GM23338 (cell line): ENCODE measurements around the gene FAF1. TPM values are rescaled to one million over a fixed set of nuclear protein-coding genes. Genes with fewer than 3 reads are reported as not detected.

Experiments used
- ATAC-seq: fragments of 200-7000 bp; cut with Tn5 transposase; 3 replicates; pipeline ENCODE4 v1.9.1; 2020
- DNase-seq: peaks from one replicate; pipeline ENCODE4 v3.0.0-alpha.2; 2015; ENCODE audit warnings: low spot score
- H2AFZ ChIP-seq: fragments of 200-600 bp; sonication (generic); 2 replicates; pipeline ENCODE4 v1.8.0; 2016; ENCODE audit warnings: antibody characterized with exemption, mild to moderate bottlenecking, moderate library complexity
- H3F3A ChIP-seq: fragments of 200-600 bp; sonication (generic); replicated peaks from 2 replicates; pipeline ENCODE4 v1.8.0; 2017; ENCODE audit warnings: antibody characterized with exemption, mixed run types, low read depth
- H3K27ac ChIP-seq: fragments of 200-600 bp; sonication (generic); 2 replicates; pipeline ENCODE4 v1.6.1; 2016; ENCODE audit warnings: low read depth
- H3K27me3 ChIP-seq: fragments of 200-600 bp; sonication (generic); 2 replicates; pipeline ENCODE4 v1.8.0; 2016; ENCODE audit warnings: mild to moderate bottlenecking, mixed run types, moderate library complexity; ENCODE audit not compliant: insufficient read depth
- H3K36me3 ChIP-seq: fragments of 200-600 bp; sonication (generic); 2 replicates; pipeline ENCODE4 v1.8.0; 2016; ENCODE audit warnings: mild to moderate bottlenecking; ENCODE audit not compliant: insufficient read depth
- H3K4me1 ChIP-seq: fragments of 200-600 bp; sonication (generic); 2 replicates; pipeline ENCODE4 v1.8.0; 2016; ENCODE audit warnings: mild to moderate bottlenecking, moderate library complexity; ENCODE audit not compliant: insufficient read depth
- H3K4me2 ChIP-seq: fragments of 200-600 bp; sonication (generic); 2 replicates; pipeline ENCODE4 v1.7.1; 2017; ENCODE audit warnings: mixed run types
- H3K4me3 ChIP-seq: fragments of 200-600 bp; sonication (generic); 2 replicates; pipeline ENCODE4 v1.6.1; 2016; ENCODE audit warnings: mixed run types
- H3K79me2 ChIP-seq: fragments of 200-600 bp; sonication (generic); replicated peaks from 2 replicates; pipeline ENCODE4 v1.8.0; 2017; ENCODE audit warnings: mild to moderate bottlenecking; ENCODE audit not compliant: insufficient read depth
- H3K9me2 ChIP-seq: fragments of 200-600 bp; sonication (generic); 2 replicates; pipeline ENCODE4 v1.8.0; 2017; ENCODE audit not compliant: insufficient read depth
- H4K20me1 ChIP-seq: fragments of 200-600 bp; sonication (generic); replicated peaks from 2 replicates; pipeline ENCODE4 v1.8.0; 2017; ENCODE audit warnings: mild to moderate bottlenecking; ENCODE audit not compliant: insufficient read depth
- H3K27ac Mint-ChIP-seq: 2 replicates; pipeline ENCODE4 v1.8.0; 2020; ENCODE audit warnings: inconsistent platforms, mild to moderate bottlenecking, moderate library complexity, mixed read lengths
- H3K27me3 Mint-ChIP-seq: 3 replicates; pipeline ENCODE4 v1.8.0; 2022; ENCODE audit warnings: low read depth, mild to moderate bottlenecking, moderate library complexity, mixed read lengths, inconsistent platforms; ENCODE audit not compliant: insufficient read depth, poor library complexity
- H3K36me3 Mint-ChIP-seq: 3 replicates; pipeline ENCODE4 v1.8.0; 2021; ENCODE audit warnings: low read depth, mild to moderate bottlenecking, inconsistent platforms, moderate library complexity, mixed read lengths
- H3K4me1 Mint-ChIP-seq: 3 replicates; pipeline ENCODE4 v1.8.0; 2020; ENCODE audit warnings: mild to moderate bottlenecking, inconsistent platforms, mixed read lengths
- H3K4me3 Mint-ChIP-seq: 3 replicates; pipeline ENCODE4 v1.8.0; 2021; ENCODE audit warnings: moderate library complexity, mild to moderate bottlenecking, inconsistent platforms, mixed read lengths
- H3K9me3 Mint-ChIP-seq: 3 replicates; pipeline ENCODE4 v1.8.0; 2020; ENCODE audit warnings: moderate library complexity, mild to moderate bottlenecking, inconsistent platforms, mixed read lengths
- CREB1 ChIP-seq: fragments of 250-450 bp; sonication (Bioruptor Pico); IDR thresholded peaks from 2 replicates; pipeline ENCODE4 v1.5.0; 2020; ENCODE audit warnings: low read depth, mild to moderate bottlenecking, moderate library complexity
- EZH2 ChIP-seq: fragments of 200-600 bp; sonication (generic); IDR thresholded peaks from one replicate; pipeline ENCODE4 v1.8.0; 2017; ENCODE audit warnings: antibody characterized with exemption, mild to moderate bottlenecking, low read depth; ENCODE audit not compliant: unreplicated experiment
- EZH2phosphoT487 ChIP-seq: fragments of 200-600 bp; sonication (generic); IDR thresholded peaks from one replicate; pipeline ENCODE4 v1.8.1; 2018; ENCODE audit warnings: antibody characterized with exemption; ENCODE audit not compliant: unreplicated experiment
- JUNB ChIP-seq: IDR thresholded peaks from one replicate; pipeline ENCODE4 v1.6.1; 2016; ENCODE audit warnings: antibody characterized with exemption; ENCODE audit not compliant: unreplicated experiment
- NANOG ChIP-seq: IDR thresholded peaks from 2 replicates; pipeline ENCODE4 v1.6.1; 2016; ENCODE audit warnings: antibody characterized with exemption, borderline replicate concordance
- POLR2AphosphoS5 ChIP-seq: IDR thresholded peaks from 2 replicates; pipeline ENCODE4 v1.6.1; 2016; ENCODE audit warnings: antibody characterized with exemption, low read depth
- REST ChIP-seq: IDR thresholded peaks from one replicate; pipeline ENCODE4 v1.6.1; 2018; ENCODE audit warnings: antibody characterized with exemption; ENCODE audit not compliant: unreplicated experiment
- STAT1 ChIP-seq: IDR thresholded peaks from one replicate; pipeline ENCODE4 v1.6.1; 2016; ENCODE audit warnings: antibody characterized with exemption; ENCODE audit not compliant: unreplicated experiment
- ZNF114 ChIP-seq: fragments of 250-450 bp; sonication (Bioruptor Pico); IDR thresholded peaks from 2 replicates; pipeline ENCODE4 v1.5.0; 2020; ENCODE audit warnings: mild to moderate bottlenecking, moderate library complexity
- polyA plus RNA-seq: library from polyadenylated mRNA; unstranded; fragments of >200 nt; fragmentation: Nextera tagmentation; extraction: Ambion mirVana; gene quantifications from 2 replicates; pipeline ENCODE4 v1.2.1, GENCODE V29; 2016
- total RNA-seq: library from RNA; depleted of rRNA; stranded (reverse); fragments of >200 nt; shearing (Covaris generic); gene quantifications from 2 replicates; pipeline ENCODE4 v1.2.3, GENCODE V29; 2014
- TF ChIP-seq, protein P1 (sequence below): fragments of 250-450 bp; sonication (Bioruptor Pico); IDR thresholded peaks from 2 replicates; pipeline ENCODE4 v1.5.0; 2020; ENCODE audit warnings: mild to moderate bottlenecking, moderate library complexity
- TF ChIP-seq, protein P2 (sequence below), 2 experiments: fragments of 200-600 bp in 1 of 2; sonication (generic) in 1 of 2; conservative IDR thresholded peaks; 2 replicates each; pipeline versions ENCODE4 v1.5.1 to v1.6.1; 2016 to 2017; ENCODE audit warnings: antibody characterized with exemption in 2 of 2, low read depth in 2 of 2, mild to moderate bottlenecking in 2 of 2, moderate library complexity in 1 of 2

FAF1 gene
- total and polyA plus RNA-seq, 2 experiments from 2014 or later: 24.1 to 53.2 TPM

DNA sequence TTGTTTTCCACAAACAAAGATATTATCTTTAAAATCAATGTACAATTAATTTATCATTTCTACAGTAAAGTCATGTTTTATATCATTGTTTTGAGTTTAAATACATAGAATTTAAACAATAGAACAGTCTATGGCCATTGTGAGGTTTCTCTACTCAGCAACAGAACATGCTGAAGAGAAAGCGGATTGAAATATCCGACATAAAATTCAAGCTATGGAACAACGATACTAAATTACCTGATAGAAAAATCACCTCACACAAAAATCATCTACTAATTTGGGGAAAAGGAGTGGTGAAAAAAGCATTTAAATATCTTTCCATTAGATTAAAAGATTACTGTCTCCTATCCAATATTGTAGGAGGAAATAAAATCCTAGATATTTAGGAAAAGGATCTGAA is 22.5 kb upstream of the FAF1 start:
- no peak overlapping the region for H3K4me2 ChIP-seq
- H3K27me3 Mint-ChIP-seq: peaks cover 43% of the 10 kb centered on the region

GRCh38 chr1:50981741-50982140 is 21.7 kb upstream of the FAF1 start:
- Histone ChIP-seq H3K4me1 (peaks cover 9% of the 10 kb centered on the region), H3K27ac (no peak overlapping the region), H3K27me3 (peaks cover 81% of the 10 kb centered on the region), H3K4me3 (no peak overlapping the region), H4K20me1 (no peaks in the 10 kb centered on the region), H2AFZ (no peak overlapping the region), H3K9me2 (no peaks in the 10 kb centered on the region), H3F3A (0 out of 2 replicates have a peak, but pooled peaks cover 4% of the 10 kb centered on the region), H3K36me3 (no peaks in the 10 kb centered on the region), H3K79me2 (no peaks in the 10 kb centered on the region), H3K4me2 (no peak overlapping the region)
- DNase-seq (no peak), ATAC-seq (no peak)
- H3K36me3 Mint-ChIP-seq: no peaks in the 10 kb centered on the region
- H3K4me1 Mint-ChIP-seq: peaks cover 11% of the 10 kb centered on the region
- no peaks in the 10 kb centered on the region for H3K9me3 Mint-ChIP-seq
- H3K27me3 Mint-ChIP-seq: peaks cover 51% of the 10 kb centered on the region
- H3K27ac Mint-ChIP-seq: no peak overlapping the region
- H3K4me3 Mint-ChIP-seq: no peak overlapping the region
- TF ChIP-seq EZH2 (no peak), POLR2AphosphoS5 (no peak), STAT1 (no peak), EZH2phosphoT487 (no peak), REST (no peak), CREB1 (CRISPR knock-in tag) (no peak), ZNF114 (CRISPR knock-in tag) (no peak), NANOG (no peak)
- TF ChIP-seq, protein P1, sequence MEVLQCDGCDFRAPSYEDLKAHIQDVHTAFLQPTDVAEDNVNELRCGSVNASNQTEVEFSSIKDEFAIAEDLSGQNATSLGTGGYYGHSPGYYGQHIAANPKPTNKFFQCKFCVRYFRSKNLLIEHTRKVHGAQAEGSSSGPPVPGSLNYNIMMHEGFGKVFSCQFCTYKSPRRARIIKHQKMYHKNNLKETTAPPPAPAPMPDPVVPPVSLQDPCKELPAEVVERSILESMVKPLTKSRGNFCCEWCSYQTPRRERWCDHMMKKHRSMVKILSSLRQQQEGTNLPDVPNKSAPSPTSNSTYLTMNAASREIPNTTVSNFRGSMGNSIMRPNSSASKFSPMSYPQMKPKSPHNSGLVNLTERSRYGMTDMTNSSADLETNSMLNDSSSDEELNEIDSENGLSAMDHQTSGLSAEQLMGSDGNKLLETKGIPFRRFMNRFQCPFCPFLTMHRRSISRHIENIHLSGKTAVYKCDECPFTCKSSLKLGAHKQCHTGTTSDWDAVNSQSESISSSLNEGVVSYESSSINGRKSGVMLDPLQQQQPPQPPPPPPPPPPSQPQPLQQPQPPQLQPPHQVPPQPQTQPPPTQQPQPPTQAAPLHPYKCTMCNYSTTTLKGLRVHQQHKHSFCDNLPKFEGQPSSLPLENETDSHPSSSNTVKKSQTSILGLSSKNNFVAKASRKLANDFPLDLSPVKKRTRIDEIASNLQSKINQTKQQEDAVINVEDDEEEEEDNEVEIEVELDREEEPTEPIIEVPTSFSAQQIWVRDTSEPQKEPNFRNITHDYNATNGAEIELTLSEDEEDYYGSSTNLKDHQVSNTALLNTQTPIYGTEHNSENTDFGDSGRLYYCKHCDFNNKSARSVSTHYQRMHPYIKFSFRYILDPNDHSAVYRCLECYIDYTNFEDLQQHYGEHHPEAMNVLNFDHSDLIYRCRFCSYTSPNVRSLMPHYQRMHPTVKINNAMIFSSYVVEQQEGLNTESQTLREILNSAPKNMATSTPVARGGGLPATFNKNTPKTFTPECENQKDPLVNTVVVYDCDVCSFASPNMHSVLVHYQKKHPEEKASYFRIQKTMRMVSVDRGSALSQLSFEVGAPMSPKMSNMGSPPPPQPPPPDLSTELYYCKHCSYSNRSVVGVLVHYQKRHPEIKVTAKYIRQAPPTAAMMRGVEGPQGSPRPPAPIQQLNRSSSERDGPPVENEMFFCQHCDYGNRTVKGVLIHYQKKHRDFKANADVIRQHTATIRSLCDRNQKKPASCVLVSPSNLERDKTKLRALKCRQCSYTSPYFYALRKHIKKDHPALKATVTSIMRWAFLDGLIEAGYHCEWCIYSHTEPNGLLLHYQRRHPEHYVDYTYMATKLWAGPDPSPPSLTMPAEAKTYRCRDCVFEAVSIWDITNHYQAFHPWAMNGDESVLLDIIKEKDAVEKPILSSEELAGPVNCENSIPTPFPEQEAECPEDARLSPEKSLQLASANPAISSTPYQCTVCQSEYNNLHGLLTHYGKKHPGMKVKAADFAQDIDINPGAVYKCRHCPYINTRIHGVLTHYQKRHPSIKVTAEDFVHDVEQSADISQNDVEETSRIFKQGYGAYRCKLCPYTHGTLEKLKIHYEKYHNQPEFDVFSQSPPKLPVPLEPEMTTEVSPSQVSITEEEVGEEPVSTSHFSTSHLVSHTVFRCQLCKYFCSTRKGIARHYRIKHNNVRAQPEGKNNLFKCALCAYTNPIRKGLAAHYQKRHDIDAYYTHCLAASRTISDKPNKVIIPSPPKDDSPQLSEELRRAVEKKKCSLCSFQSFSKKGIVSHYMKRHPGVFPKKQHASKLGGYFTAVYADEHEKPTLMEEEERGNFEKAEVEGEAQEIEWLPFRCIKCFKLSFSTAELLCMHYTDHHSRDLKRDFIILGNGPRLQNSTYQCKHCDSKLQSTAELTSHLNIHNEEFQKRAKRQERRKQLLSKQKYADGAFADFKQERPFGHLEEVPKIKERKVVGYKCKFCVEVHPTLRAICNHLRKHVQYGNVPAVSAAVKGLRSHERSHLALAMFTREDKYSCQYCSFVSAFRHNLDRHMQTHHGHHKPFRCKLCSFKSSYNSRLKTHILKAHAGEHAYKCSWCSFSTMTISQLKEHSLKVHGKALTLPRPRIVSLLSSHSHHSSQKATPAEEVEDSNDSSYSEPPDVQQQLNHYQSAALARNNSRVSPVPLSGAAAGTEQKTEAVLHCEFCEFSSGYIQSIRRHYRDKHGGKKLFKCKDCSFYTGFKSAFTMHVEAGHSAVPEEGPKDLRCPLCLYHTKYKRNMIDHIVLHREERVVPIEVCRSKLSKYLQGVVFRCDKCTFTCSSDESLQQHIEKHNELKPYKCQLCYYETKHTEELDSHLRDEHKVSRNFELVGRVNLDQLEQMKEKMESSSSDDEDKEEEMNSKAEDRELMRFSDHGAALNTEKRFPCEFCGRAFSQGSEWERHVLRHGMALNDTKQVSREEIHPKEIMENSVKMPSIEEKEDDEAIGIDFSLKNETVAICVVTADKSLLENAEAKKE (CRISPR knock-in tag): no peak
- TF ChIP-seq, protein P2, sequence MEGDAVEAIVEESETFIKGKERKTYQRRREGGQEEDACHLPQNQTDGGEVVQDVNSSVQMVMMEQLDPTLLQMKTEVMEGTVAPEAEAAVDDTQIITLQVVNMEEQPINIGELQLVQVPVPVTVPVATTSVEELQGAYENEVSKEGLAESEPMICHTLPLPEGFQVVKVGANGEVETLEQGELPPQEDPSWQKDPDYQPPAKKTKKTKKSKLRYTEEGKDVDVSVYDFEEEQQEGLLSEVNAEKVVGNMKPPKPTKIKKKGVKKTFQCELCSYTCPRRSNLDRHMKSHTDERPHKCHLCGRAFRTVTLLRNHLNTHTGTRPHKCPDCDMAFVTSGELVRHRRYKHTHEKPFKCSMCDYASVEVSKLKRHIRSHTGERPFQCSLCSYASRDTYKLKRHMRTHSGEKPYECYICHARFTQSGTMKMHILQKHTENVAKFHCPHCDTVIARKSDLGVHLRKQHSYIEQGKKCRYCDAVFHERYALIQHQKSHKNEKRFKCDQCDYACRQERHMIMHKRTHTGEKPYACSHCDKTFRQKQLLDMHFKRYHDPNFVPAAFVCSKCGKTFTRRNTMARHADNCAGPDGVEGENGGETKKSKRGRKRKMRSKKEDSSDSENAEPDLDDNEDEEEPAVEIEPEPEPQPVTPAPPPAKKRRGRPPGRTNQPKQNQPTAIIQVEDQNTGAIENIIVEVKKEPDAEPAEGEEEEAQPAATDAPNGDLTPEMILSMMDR (conservative IDR thresholded peaks at IDR 0.05; ENCODE audit: low read depth in 2 of 2): no peak

More for the DNA sequence above, 22.5 kb upstream of the FAF1 start:
- H3K27ac ChIP-seq: no peak overlapping the region
- peaks cover 73% of the 10 kb centered on the region for H3K27me3 ChIP-seq
- no peak overlapping the region for H2AFZ ChIP-seq
- no peak overlapping the region for H3K4me3 ChIP-seq
- H3K4me1 ChIP-seq: peaks cover 3% of the 10 kb centered on the region; the same call in 1 of the 2 replicates
- ATAC-seq: no peak
- Mint-ChIP-seq H3K4me3 (no peak overlapping the region), H3K27ac (no peak overlapping the region), H3K36me3 (no peaks in the 10 kb centered on the region), H3K9me3 (no peaks in the 10 kb centered on the region), H3K4me1 (peaks cover 10% of the 10 kb centered on the region)
- H3K79me2 ChIP-seq: no peaks in the 10 kb centered on the region
- DNase-seq: no peak
- H3K9me2 ChIP-seq: no peaks in the 10 kb centered on the region
- no peaks in the 10 kb centered on the region for H3K36me3 ChIP-seq
- no peaks in the 10 kb centered on the region for H3F3A ChIP-seq
- no peaks in the 10 kb centered on the region for H4K20me1 ChIP-seq
- TF ChIP-seq JUNB (no peak), CREB1 (CRISPR knock-in tag) (no peak), POLR2AphosphoS5 (no peak)
